AG10803 (cell line): ENCODE measurements around the gene MYO5A.

Source experiments
- DNase-seq: peaks from one replicate; pipeline ENCODE4 v3.0.0; 2010; ENCODE audit warnings: low read depth
- H3K4me3 ChIP-seq: 2 replicates; pipeline ENCODE4 v1.5.1; 2011; ENCODE audit warnings: mild to moderate bottlenecking, low read length, control low read depth
- CTCF ChIP-seq: conservative IDR thresholded peaks from 2 replicates; pipeline ENCODE4 v1.5.1; 2011; ENCODE audit warnings: mild to moderate bottlenecking, low read length, control low read depth, inconsistent platforms

Gene MYO5A

DNA sequence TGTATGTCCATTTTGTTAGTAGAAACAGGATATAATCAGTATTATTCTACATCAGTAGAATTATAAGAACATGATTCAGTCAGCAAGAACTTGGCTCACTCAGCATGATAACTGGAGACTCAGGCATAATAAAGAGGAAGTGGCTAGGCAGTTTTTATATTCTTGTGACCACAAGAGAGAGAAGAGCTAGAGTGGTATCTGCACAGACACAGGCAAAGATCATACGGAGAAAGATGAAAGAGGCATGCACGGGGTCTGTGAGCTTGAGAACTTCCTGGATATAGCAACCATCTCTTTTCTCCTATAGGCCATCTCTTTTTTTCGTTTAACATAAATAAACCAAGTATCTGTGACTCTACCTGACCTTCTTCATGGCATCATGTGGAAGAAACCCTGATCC lies 46.8 kb downstream of the MYO5A start:
- H3K4me3 ChIP-seq, result no peak overlapping the region
- DNase-seq, result peak; percentile 80
- no peak for TF ChIP-seq CTCF

DNA sequence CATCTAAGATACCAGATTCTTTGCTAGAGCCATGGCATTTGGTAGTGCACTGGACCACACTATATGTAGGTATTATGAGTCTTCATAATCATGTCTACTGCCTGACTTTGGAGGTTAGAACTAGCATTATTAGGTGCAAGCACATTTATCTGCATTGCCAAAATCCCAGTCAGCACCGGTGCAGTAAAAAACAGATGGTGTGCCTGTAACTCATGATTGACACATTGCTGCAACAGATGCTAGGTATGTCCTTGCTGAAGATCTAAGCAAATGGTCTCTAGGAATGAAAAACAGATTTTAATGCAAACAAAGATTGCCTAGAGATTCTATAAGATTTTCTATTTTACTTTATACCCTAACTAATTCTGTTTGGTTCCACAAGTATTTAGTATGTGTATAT lies 47.7 kb downstream of the MYO5A start:
- no peak for TF ChIP-seq CTCF
- DNase-seq, result no peak
- H3K4me3 ChIP-seq, result no peak overlapping the region

DNA sequence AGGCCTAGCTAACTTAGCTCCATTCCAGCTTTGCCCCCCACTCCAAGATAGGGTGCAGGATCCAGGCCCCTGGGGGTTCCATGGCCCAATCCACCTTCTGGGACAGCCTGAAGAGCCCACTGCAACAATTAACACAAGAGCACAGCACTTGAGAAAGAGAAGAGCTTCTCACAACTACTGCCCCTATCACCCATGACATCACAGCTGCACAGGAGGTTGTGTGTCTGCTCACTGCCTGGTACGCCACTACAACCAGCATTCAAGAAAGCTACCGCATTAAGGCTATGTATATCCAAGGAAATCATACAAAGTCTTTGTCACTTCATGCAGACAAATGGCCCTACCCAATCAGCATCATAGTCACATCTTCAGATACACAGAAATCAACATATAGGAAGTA lies 62.0 kb downstream of the MYO5A start:
- TF ChIP-seq CTCF, result no peak
- no peak overlapping the region for H3K4me3 ChIP-seq
- no peak for DNase-seq

- no peak for DNase-seq
- H3K4me3 ChIP-seq, result no peak overlapping the region
- no peak for TF ChIP-seq CTCF
Measured at GRCh38 chr15:52466134-52466701, 62.5 kb downstream of the MYO5A start.

DNA sequence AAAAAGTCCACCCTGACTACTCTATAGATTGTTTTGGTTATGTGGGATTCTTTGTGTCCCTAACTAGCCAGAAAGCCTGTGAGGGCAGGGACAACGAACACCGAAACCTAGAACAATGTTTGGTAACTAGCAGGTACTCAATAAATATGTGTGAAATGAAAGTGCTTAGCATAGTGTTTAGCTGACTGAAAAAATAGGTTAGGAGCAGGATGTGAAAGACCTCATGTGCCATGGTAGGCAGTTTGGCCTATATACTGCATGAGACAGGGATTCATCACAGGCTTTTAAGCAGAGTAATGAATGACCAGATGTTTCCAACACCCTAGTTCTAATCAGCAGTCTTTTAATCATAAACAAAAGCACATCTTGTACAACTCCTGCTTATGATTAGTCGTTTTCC lies 64.2 kb downstream of the MYO5A start:
- no peak for TF ChIP-seq CTCF
- DNase-seq, result no peak
- H3K4me3 ChIP-seq, result no peak overlapping the region

DNA sequence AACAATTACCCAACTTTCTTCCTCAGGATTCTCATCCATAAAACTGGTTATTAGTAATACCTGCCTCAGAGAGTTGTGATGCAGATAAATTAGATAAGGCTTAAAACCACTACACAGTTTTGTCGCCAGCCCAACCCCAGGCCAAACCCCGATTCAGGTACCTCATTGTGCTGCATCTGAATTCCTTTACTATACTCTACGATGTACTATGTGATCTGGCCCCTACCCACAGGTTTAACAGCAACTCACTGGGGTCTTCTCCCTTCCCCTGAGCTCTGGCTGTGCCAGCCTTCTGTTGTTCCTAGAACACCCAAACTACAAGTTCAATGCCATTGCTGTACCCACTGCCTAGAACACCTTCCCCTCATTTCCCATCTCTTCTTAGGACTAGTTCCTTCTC lies 64.6 kb downstream of the MYO5A start:
- DNase-seq, result no peak
- TF ChIP-seq CTCF, result no peak
- no peak overlapping the region for H3K4me3 ChIP-seq

DNA sequence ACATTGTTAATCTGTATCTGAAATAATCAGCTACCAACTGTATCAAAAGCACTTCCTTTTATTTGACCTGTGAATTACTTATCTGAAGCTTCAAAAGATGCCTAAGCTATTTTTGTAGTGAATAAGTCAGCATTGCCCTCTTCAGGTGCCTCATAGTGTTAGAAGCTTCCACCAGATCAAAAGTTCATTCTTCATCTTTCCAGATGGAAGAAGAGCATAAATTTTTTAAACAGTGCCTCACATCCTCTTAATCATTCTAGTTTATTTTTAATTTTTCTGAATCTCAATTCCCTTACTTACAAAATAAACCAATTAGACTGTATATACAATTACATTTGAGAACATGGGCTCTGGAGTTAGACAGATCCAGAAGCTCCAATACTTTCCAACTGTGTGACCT lies 65.0 kb downstream of the MYO5A start:
- peak; percentile 17 for DNase-seq
- no peak overlapping the region for H3K4me3 ChIP-seq
- TF ChIP-seq CTCF, result peak; percentile 23; the same call in 1 of the 2 replicates
